ENCODE results near the gene ATG9A.

The ATG9A gene

GRCh38 chr2:219252900-219253752, 23.7 kb upstream of the ATG9A start, which contains the start of gene TUBA4B:
TSS of gene TUBA4B (plus strand) at chr2:219253243. CDS start at chr2:219253408, 165 bp downstream.
- ATAC-seq: peak; percentile 20
- TF ChIP-seq TCF4 (CRISPR knock-in tag; IDR thresholded peaks at IDR 0.05; ENCODE audit: borderline replicate concordance) (no peak), TSHZ2 (CRISPR knock-in tag; IDR thresholded peaks at IDR 0.05) (no peak), ZNF8 (CRISPR knock-in tag; IDR thresholded peaks at IDR 0.05) (no peak), ZFP3 (CRISPR knock-in tag; IDR thresholded peaks at IDR 0.05) (no peak), ARNTL (CRISPR knock-in tag; IDR thresholded peaks at IDR 0.05; ENCODE audit: borderline replicate concordance, low read depth) (no peak), PPARA (CRISPR knock-in tag; IDR thresholded peaks at IDR 0.05; ENCODE audit: borderline replicate concordance) (no peak), PATZ1 (CRISPR knock-in tag; IDR thresholded peaks at IDR 0.05; ENCODE audit: borderline replicate concordance) (no peak)

- no peak for TF ChIP-seq CSRNP3 (CRISPR knock-in tag; IDR thresholded peaks at IDR 0.05)
- no peak for TF ChIP-seq ZC3H10 (CRISPR knock-in tag; IDR thresholded peaks at IDR 0.05)
- TF ChIP-seq OSR1 (CRISPR knock-in tag; IDR thresholded peaks at IDR 0.05): no peak
- TF ChIP-seq TCF4 (CRISPR knock-in tag; IDR thresholded peaks at IDR 0.05; ENCODE audit: borderline replicate concordance): no peak
- no peak for TF ChIP-seq PATZ1 (CRISPR knock-in tag; IDR thresholded peaks at IDR 0.05; ENCODE audit: borderline replicate concordance)
- no peak for TF ChIP-seq CREB5 (CRISPR knock-in tag; IDR thresholded peaks at IDR 0.05; ENCODE audit: low read depth)
- TF ChIP-seq ESRRG (CRISPR knock-in tag; IDR thresholded peaks at IDR 0.05): no peak
- TF ChIP-seq ZFP30 (CRISPR knock-in tag; IDR thresholded peaks at IDR 0.05): no peak
- TF ChIP-seq ISL1 (CRISPR knock-in tag; IDR thresholded peaks at IDR 0.05): no peak
- TF ChIP-seq ARNTL (CRISPR knock-in tag; IDR thresholded peaks at IDR 0.05; ENCODE audit: borderline replicate concordance, low read depth): no peak
- no peak for TF ChIP-seq GLIS3 (CRISPR knock-in tag; IDR thresholded peaks at IDR 0.05)
- TF ChIP-seq TOX (CRISPR knock-in tag; IDR thresholded peaks at IDR 0.05; ENCODE audit: borderline replicate concordance): no peak
- no peak for TF ChIP-seq TSHZ2 (CRISPR knock-in tag; IDR thresholded peaks at IDR 0.05)
- ATAC-seq: no peak
Observed at GRCh38 chr2:219252570-219252899, 23.1 kb upstream of the ATG9A start.
